Activated B cell treated with CpG ODN at 0.5 μM for 24 hours (primary cell): Measurements from ENCODE around the gene TBPL2. TPM values are rescaled to one million over a fixed set of nuclear protein-coding genes. Genes with fewer than 3 reads are reported as not detected.
"Not testable (repeated sequence)": the region's sequence is repeated elsewhere in the genome, so short reads cannot be mapped to it uniquely, and the experiment has no call there.

ENCODE experiments used
- ATAC-seq: fragments of 200-7000 bp; cut with Tn5 transposase; one replicate; pipeline ENCODE4 v1.10.0; 2021; ENCODE audit warnings: low read depth, mild to moderate bottlenecking, moderate library complexity
- CTCF ChIA-PET: fragments of 350-600 bp; sonication (Branson Sonifier 250); formaldehyde crosslinking; loops from one replicate; lab custom pipeline; 2021; ENCODE audit warnings: antibody characterized with exemption; lab: Charles Lee
- POLR2A ChIA-PET: fragments of 350-600 bp; sonication (Branson Sonifier 250); formaldehyde crosslinking; loops from one replicate; lab custom pipeline; 2021; ENCODE audit warnings: antibody characterized with exemption; lab: Charles Lee
- DNase-seq: peaks from one replicate; pipeline ENCODE4 v3.0.0; 2022
- H3K27ac Mint-ChIP-seq: one replicate; pipeline ENCODE4 v1.8.0; 2020; ENCODE audit warnings: mixed read lengths
- H3K27me3 Mint-ChIP-seq: one replicate; pipeline ENCODE4 v1.8.0; 2021; ENCODE audit warnings: mixed read lengths
- H3K36me3 Mint-ChIP-seq: one replicate; pipeline ENCODE4 v1.8.0; 2021; ENCODE audit warnings: low read depth, mixed read lengths
- H3K4me1 Mint-ChIP-seq: one replicate; pipeline ENCODE4 v1.8.0; 2021; ENCODE audit warnings: mixed read lengths
- H3K4me3 Mint-ChIP-seq: one replicate; pipeline ENCODE4 v1.8.0; 2020; ENCODE audit warnings: mild to moderate bottlenecking, mixed read lengths
- H3K9me3 Mint-ChIP-seq: one replicate; pipeline ENCODE4 v1.8.0; 2020; ENCODE audit warnings: mixed read lengths
- intact Hi-C: fragments of 100-400 bp; cut with micrococcal nuclease; formaldehyde crosslinking; loops from one replicate; pipeline ENCODE4 v1.15.1; 2024
- total RNA-seq: library from RNA; stranded (reverse); gene quantifications from 2 replicates; pipeline ENCODE4 v1.2.3, GENCODE V29; 2022
- TF ChIP-seq, protein P1 (sequence below): fragments of 200-600 bp; IDR thresholded peaks from one replicate; pipeline ENCODE4 v1.8.0; 2022; ENCODE audit warnings: antibody characterized with exemption, mild to moderate bottlenecking

TBPL2 gene
- total RNA-seq, 1 donor from 2014 or later, result not detected

DNA sequence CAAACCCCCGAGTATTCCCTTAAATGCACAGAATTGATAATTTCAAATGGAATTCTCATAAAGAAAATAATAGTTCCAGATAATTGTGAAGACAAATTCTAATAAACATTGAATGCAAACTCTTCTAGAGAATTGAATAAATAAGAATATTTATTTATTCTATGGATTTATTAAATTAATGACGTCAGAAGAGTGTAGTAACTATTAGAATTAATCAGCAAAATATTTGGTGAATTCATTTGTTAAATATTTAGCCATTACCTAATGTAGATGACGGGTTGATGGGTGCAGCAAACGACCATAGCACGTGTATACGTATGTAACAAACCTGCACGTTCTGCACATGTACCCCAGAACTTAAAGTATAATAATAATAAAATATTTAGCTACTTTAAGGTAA, 33.4 kb upstream of the TBPL2 start:
- TF ChIP-seq, protein P1, sequence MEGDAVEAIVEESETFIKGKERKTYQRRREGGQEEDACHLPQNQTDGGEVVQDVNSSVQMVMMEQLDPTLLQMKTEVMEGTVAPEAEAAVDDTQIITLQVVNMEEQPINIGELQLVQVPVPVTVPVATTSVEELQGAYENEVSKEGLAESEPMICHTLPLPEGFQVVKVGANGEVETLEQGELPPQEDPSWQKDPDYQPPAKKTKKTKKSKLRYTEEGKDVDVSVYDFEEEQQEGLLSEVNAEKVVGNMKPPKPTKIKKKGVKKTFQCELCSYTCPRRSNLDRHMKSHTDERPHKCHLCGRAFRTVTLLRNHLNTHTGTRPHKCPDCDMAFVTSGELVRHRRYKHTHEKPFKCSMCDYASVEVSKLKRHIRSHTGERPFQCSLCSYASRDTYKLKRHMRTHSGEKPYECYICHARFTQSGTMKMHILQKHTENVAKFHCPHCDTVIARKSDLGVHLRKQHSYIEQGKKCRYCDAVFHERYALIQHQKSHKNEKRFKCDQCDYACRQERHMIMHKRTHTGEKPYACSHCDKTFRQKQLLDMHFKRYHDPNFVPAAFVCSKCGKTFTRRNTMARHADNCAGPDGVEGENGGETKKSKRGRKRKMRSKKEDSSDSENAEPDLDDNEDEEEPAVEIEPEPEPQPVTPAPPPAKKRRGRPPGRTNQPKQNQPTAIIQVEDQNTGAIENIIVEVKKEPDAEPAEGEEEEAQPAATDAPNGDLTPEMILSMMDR, result no peak
- intact Hi-C loops, result no loop called here
- Mint-ChIP-seq H3K36me3 (no peaks in the 10 kb centered on the region), H3K27ac (no peak overlapping the region), H3K27me3 (peaks cover 9% of the 10 kb centered on the region), H3K4me3 (no peak overlapping the region), H3K9me3 (no peaks in the 10 kb centered on the region), H3K4me1 (no peaks in the 10 kb centered on the region)
- ChIA-PET POLR2A (no interaction called here), CTCF (no interaction called here)
- ATAC-seq (no peak), DNase-seq (no peak)

DNA sequence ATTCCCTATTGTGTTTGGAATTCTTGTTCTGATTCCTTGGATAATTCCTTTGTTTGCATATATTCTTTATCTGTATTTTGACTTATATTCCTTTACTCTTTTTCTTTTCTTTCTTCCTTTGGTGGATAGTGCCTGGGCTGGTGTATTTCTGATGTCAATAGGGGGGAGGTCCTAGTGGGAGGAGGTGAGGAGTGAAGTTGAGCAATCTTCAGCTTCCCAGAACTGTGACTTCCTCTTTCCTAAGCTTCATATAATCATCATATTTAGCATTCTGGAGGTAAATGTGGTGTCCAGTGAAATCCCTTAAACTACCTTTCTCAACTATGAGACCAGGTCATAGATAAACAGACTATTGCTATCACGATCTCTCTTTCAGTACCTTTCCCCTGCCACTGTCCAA, 29.6 kb upstream of the TBPL2 start:
- TF ChIP-seq, protein P1, result no peak
- CTCF ChIA-PET, result no interaction called here
- H3K9me3 Mint-ChIP-seq, result peaks cover 2% of the 10 kb centered on the region
- H3K4me3 Mint-ChIP-seq, result no peak overlapping the region
- ATAC-seq (no peak), DNase-seq (no peak)
- no peaks in the 10 kb centered on the region for H3K4me1 Mint-ChIP-seq
- H3K27me3 Mint-ChIP-seq, result peaks cover 17% of the 10 kb centered on the region
- intact Hi-C loops, result no loop called here
- H3K36me3 Mint-ChIP-seq, result no peaks in the 10 kb centered on the region
- POLR2A ChIA-PET, result no interaction called here
- H3K27ac Mint-ChIP-seq, result no peak overlapping the region

DNA sequence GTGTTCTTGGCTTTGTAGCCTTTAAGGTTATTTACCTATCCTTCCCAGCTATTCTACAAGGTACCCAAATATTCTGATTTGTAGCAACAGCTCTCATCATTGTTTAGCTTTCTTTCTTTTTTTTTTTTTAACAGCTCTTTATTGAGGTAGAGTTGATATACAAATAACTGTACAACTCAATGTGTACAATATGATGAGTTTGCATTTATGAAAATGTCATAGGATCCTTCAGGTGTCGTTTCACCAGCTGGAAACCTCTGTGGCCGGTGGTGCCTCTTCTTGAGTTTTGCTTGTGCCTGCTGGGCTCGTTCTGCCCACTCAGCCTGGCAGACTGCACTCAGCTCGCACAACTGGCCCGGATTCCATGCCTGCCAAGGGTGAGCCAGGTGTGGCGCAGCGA, 26.9 kb upstream of the TBPL2 start:
- POLR2A ChIA-PET, result no interaction called here
- Mint-ChIP-seq H3K9me3 (peaks cover 2% of the 10 kb centered on the region), H3K36me3 (no peaks in the 10 kb centered on the region), H3K27ac (no peak overlapping the region), H3K27me3 (peaks cover 18% of the 10 kb centered on the region), H3K4me3 (no peak overlapping the region), H3K4me1 (no peaks in the 10 kb centered on the region)
- CTCF ChIA-PET, result no interaction called here
- no peak for DNase-seq
- TF ChIP-seq, protein P1, result no peak
- intact Hi-C loops, result no loop called here
- no peak for ATAC-seq

DNA sequence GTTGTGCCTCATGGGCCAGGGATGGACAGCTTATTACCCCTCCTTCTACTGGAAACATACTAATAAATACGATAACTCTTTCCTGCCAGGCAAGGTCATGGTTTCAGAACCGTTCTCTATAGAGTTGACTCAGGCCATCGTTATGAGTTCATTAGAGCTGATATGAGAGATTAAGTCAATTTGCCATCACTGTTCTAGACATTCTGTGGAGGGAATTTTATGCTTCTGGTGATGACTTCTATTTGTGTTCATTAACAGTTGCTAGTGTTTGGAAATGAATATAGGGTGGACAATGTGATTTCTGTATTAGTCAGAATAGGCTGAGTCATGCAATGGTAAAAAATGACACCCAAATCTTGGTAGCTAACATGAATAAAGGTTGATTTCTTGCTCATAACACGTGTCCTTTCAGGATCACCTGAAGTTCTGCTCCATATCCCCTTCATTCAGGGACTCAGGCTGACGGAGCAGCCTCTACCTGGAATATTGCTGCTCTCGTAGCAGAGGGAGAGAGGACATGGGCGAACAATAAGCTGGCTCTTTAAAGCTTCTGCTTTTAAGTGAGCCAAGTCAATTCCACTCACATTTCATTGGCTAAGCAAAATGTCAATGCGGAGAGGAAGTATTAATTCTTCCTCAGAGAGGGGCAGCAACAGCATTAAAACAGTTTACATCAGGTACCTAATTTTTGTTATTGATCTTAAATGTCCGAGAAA, 18.5 kb upstream of the TBPL2 start:
- TF ChIP-seq, protein P1, result no peak
- Mint-ChIP-seq H3K27me3 (peaks cover 10% of the 10 kb centered on the region), H3K4me1 (no peaks in the 10 kb centered on the region), H3K27ac (no peak overlapping the region), H3K9me3 (no peaks in the 10 kb centered on the region), H3K36me3 (no peaks in the 10 kb centered on the region), H3K4me3 (no peak overlapping the region)
- intact Hi-C loops, result no loop called here
- no peak for DNase-seq
- CTCF ChIA-PET, result no interaction called here
- no peak for ATAC-seq
- POLR2A ChIA-PET, result no interaction called here

DNA sequence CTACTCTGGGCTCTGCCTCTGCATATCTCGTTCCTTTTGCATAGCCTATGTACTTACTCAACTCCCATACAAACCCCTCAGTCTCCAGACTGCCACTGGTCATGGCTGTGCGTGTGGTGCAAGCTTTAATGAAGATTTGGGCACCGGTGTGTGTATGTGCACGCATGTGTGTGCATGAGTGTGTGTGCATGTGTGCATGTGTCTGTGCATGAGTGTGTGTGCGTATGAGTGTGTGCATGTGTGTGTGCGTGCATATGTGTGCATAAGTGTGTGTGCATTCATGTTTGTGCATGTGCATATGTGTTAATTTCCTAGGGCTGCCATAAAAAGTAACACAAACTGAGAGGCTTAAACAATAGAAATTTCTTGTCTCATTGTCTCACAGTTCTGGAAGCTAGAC, 17.1 kb upstream of the TBPL2 start:
- Mint-ChIP-seq H3K4me1 (no peaks in the 10 kb centered on the region), H3K27ac (no peak overlapping the region), H3K9me3 (no peaks in the 10 kb centered on the region), H3K27me3 (peaks cover 15% of the 10 kb centered on the region), H3K4me3 (no peak overlapping the region), H3K36me3 (no peaks in the 10 kb centered on the region)
- DNase-seq, result no peak
- TF ChIP-seq, protein P1, result no peak
- intact Hi-C loops, result no loop called here
- ChIA-PET POLR2A (no interaction called here), CTCF (interaction anchor here (1.4 kb wide), 1 partner anchor 11 kb away, joined by 4 read pairs; no protein-coding TSS in a partner anchor)
- no peak for ATAC-seq

DNA sequence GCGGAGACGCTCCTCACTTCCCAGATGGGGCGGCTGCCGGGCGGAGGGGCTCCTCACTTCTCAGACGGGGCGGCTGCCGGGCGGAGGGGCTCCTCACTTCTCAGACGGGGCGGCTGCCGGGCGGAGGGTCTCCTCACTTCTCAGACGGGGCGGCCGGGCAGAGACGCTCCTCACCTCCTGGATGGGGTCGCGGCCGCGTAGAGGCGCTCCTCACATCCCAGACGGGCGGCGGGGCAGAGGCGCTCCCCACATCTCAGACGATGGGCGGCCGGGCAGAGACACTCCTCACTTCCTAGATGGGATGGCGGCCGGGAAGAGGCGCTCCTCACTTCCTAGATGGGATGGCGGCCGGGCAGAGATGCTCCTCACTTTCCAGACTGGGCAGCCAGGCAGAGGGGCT, 16.0 kb upstream of the TBPL2 start:
- H3K27ac Mint-ChIP-seq, DNase-seq, H3K4me3 Mint-ChIP-seq, H3K4me1 Mint-ChIP-seq, ATAC-seq, H3K9me3 Mint-ChIP-seq, H3K36me3 Mint-ChIP-seq, intact Hi-C loops, POLR2A ChIA-PET, CTCF ChIA-PET: not testable (repeated sequence)
- H3K27me3 Mint-ChIP-seq, result peaks cover 10% of the 10 kb centered on the region
